GM18498 (cell line): ENCODE measurements around the gene CCDC81.
"Not testable (repeated sequence)": the region's sequence is repeated elsewhere in the genome, so short reads cannot be mapped to it uniquely, and the experiment has no call there.

Source experiments
- ATAC-seq: cut with Tn5 transposase; IDR thresholded peaks from one replicate; pipeline ENCODE4 v1.9.1; 2021; ENCODE audit warnings: mild to moderate bottlenecking, moderate library complexity; ENCODE audit not compliant: unreplicated experiment

Gene CCDC81

DNA sequence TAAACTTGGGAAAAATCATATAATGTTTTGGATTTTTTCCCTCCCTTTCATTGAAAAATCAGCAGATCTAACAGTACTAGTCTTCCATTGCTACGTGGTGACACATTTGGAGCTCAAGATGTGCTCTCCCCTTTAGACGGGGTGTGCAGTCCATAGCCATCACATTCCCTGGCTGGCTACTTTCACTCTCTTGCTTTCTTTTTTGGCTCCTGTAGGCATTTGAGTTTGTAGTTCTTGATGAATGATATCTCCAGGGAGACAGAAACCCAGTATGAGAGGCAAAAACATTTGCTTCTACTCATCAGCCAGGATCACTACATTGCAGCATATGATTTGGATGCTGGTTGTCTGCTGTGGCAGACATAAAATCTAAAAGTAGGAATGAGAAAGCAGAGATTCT, 12.1 kb downstream of the CCDC81 start:
- ATAC-seq, result no peak

DNA sequence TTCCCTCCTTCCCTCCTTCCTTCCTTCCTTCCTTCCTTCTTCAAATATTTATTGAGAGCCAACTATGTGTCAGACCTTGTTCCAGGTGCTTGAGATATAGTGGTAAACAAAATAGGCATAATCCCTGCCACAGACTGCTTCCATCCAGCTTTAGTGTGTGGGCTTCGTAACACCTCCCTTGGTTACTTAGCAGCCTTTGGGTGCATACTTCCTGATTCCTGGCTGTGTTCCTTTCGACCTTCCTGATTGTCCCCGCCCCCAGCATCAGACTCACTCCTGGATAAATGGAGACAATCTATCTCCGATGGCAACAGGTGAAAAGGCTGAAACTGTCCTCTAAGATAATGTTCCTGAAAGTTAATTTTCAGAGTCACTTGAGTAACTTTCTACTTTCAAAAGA, 13.5 kb downstream of the CCDC81 start:
- no peak for ATAC-seq

DNA sequence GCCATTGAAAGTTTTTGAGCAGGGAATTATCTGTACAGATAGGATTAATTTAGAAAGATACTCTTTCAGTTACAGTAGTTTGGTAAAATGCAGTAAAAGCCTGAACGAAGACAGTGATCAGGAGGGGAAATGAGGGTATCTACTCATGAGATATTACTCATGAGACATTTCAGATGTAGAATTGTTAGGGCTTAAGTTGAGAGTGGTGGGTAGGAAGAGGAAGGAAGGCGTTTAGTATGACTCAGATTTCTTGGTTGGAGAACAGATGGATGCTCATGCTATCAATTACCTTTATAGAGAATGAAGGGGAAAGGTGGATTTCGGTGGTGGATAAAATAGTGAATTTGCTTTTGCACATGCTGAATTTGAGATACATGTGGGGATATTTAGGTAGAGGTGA, 15.8 kb downstream of the CCDC81 start:
- ATAC-seq, result no peak

DNA sequence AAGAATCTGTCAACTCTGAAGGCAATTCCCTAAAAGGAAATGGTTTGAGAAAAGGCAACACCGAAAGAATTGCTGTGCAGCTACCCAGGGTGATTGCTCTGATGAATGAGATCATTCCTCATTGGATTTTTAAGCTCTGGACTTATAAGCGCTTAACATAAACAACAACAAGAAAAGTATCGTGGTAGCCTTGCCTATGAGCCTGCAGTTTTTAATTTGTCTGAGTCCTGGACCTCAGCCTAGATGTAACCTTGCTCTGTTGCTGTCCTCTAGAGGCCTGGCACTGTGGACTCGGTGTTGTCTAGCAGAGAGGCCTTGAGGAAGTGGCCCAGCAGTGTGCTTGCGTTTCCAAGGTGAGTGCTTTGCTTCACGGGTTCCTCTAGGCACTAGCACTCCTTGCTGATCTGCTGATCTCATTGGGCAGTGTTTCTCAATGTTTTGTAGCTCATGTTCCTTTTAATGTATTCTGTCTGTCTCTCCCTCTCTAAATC, 20.4 kb downstream of the CCDC81 start:
- no peak for ATAC-seq

DNA sequence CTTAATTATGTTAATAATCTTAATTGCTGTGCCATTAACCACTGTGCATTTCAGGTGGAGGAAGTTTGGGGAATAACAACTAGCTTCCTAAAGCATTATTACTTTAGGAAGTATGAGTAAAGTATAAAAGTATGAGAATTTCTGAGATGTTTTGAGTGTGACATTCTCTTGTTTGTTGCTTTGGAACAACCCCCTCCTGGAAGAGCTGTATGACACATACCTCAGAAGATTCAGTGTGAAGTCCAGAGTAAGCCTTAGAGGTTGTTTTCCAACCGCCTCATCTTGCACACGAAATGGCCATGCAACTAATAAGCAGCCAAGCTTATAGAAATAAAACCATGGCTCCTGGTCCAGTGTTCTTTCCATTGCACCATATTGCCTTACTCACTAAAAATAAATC, 21.7 kb downstream of the CCDC81 start:
- ATAC-seq, result no peak

DNA sequence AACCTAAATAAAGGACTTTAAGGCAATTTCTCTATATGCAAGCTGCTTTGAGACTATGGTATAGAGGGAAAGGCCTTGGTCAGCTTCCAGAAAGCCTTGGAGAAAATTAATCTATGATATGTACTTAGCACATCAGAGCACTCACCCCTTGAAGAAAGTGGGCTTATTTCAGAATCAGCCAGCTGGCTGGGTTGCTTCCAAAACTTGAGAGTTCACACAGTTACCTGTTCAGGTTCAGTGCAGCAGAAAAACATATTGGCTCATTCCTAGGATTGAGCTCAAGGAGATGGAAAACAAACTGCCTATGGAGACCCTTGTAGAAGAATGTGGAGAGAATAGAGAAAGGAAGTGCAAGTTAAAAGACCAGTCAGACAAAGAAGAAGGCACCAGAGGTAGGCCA, 22.7 kb downstream of the CCDC81 start:
- no peak for ATAC-seq

DNA sequence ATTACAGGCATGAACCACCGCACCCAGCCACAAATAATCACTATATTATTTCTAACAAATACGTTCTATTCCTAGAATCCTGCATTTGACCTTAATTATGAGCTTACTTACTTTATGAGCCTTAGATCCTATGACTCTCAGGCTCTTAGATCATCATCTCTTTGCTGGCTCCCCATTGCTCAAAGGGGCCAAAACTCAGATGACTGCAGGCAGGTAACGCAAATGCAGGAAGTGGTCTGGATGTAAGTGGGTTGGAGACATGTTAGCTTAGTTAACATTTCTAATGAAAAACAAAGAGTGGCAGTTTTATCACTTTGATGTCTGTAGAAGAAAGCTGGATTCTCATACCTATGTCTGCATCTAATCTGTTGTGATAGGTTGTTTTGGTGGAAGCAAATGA, 23.4 kb downstream of the CCDC81 start:
- no peak for ATAC-seq

DNA sequence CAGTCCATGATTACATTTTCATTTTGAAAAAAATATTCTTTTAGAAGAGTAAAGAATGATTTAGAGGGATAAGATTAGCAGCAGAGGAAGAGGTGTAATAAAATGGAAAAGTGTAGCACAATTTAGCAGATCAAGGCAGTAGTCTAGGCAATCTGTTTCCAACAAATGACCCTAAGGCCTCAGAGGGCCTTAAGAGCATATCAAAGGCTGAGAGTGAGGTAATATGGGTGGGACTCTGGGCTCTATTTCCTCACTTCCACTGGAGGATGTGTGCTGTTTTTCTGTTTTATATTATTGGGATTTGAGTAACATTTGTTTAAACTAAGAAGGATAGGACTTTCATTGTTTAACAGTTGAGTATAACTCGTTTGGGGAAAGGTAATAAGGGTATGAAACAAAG, 28.8 kb downstream of the CCDC81 start:
- ATAC-seq, result no peak

DNA sequence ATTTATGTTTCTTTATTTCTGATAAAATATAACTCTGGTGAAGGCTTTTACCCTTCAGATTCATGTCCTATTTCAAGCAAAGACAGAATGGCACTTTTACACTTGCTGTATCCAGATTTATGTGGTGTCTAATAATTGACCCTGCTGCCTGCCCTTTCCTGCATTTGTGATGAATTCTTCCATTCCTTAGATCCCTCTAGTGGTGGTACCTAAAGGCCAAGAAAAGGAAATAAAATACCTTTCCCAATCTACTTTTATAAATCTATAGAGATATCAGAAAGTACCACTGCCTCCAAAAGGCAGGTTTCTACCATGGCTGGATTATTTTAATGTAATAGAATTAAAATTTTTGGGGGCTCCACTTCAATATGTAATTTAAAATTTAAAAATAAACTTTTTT, 34.2 kb downstream of the CCDC81 start:
- ATAC-seq, result no peak

DNA sequence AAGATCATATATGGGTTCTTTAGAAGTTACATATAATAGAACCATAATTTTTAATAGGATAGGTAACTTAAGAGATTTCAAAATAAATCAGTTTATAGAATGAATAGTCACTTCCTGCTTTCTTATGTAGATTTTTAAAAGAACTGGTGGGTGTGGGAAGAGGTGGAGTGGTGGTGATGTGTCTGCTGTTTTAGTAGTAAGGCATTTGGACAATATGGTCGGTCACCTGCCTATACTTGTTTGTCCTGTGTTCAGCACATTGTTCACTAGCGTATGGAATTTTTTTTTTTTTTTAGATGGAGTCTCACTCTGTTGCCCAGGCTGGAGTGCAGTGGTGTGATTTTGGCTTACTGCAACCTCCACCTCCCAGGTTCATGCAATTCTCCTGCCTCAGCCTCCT, 39.3 kb downstream of the CCDC81 start:
- ATAC-seq, result no peak

DNA sequence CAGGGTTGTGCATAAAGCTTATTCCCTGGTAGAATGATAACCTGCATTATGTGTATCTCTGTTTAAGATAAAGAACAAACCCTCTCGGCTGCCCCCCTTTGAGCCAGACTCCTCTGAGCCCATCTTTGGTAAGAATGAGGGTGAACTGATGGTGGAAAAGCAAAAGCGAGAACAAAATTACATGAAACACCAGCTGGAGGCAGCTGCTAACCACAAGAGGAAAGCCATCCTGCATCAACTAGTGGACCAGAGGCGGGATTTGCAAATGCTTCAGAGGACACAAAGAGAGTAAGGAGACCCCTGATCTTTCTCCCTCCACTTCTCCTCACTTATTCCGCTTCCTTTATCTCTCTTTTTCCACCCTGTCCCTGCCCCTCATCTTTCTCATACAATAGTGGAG, 40.3 kb downstream of the CCDC81 start:
- ATAC-seq, result no peak

DNA sequence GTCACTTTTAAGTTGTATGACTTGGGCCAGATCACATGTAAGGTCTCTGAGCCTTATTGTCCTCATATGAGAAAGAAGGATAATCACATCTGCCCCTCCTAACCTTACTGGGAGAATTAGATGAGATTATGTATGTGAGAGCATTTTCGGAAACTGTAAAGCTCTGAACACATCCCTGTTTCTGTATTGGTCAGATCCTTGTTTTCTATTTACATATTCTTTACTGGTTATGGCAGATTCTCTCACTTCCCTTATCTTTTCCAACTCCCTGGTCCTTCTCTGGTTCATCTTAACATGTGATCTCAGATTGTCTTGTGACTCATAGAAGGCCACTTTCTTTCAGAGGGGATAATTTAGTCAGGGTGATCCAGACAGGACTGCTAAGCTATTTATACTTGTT, 41.8 kb downstream of the CCDC81 start:
- ATAC-seq, result no peak

DNA sequence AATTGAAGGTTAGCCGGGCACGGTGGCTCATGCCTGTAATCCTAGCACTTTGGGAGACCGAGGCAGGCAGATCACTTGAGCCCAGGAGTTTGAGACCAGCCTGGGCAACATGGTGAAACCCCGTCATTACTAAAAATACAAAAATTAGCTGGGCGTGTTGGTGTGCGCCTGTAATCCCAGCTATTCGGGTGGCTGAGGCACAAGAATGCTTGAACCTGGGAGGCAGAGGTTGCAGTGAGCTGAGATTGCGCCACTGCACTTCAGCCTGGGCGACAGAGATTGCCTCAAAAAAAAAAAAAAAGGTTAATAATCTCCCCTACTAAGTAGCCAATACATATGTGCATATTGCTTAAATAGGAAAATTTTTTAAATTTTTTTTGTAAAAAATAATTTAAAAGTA, 42.3 kb downstream of the CCDC81 start:
- ATAC-seq, result not testable (repeated sequence)

DNA sequence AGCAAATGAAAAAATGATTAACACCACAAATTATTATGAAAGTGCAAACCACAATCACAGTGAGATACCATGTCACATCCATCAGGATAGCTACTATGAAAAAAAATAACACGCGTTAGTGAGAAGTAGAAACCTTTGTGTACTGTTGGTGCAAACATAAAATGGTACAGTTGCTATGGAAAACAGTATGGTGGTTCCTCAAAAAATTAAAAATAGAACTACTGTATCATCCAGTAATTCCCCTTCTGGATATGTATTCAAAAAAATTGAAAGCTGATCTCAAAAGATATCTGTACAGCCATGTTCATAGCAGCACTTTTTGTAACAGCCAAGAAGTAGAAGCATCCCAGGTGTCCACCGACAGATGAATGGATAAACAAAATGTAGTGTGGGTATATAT, 43.4 kb downstream of the CCDC81 start:
- no peak for ATAC-seq

DNA sequence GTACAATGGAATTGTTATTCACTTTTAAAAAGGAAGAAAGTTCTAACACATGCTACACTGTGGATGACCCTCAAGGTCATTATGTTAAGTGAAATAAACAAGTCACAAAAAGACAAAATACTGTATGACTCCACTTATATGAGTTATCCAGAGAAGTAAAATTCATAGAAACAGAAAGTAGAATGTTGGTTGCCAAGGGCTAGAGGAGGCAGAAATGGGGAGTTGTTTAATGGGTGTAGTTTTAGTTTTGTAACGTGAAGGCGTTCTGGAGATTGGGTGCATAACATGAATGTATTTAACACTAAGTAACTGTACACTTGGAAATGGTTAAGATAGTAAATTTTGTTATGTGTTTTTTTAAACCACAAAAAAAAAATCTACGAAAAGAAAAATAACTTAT, 43.8 kb downstream of the CCDC81 start:
- no peak for ATAC-seq

DNA sequence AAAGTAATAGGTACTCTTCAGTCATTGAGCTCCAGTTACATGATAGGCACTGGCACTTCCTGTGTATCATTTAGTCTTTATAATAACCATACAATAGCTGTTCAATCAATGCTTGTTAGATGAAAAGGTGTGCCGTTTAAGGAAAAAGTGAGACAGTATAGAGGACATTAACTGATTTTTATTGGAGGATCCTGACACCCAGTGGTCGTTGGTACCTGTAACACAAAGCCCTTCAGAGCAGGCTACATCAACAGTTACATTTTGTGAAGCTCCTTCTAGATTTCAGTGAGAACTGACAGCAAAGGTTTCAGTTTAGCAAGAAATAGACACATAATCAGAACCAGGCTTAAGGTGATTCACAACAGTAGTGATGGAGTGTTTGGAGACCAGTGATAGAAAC, 44.2 kb downstream of the CCDC81 start:
- ATAC-seq, result no peak

DNA sequence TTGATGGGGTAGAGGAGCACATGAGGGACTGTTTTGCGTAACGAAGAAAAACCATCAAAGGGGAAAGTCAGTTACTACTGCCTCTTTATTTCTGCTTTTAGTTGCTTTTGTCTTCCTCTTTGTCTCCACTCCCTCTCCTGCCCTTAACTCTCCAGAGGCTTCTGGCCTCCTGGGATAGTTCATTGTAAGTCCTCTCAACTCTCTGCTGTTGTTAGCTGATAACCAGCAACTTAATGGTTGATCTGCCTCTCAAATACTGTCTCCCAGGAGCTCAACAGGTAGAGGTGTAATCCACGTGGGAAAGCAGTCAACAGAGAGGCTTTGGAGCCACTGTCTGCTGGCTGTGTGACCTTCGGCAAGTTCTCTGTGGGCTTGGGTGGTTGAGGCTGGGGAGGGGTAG, 47.3 kb downstream of the CCDC81 start:
- no peak for ATAC-seq

DNA sequence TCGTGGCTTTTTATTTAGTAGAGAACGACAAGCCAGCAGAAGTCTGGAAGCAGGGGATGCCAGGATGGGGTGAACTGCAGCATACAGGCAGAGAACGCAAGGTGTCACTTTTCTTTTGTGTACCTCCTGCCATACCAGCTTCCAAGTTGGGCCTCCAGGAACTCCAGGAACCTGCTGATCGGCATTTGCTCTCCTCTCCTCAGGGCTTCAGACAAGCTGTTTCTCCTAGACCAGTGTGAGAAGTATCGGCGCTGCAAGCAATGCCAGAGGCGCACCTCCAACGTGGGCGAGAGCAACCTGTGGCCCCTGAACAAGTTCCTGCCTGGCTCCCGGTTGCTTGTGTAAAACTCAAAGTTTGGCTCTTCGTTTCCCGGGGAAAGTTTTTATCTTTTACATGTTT, 47.7 kb downstream of the CCDC81 start:
- no peak for ATAC-seq

DNA sequence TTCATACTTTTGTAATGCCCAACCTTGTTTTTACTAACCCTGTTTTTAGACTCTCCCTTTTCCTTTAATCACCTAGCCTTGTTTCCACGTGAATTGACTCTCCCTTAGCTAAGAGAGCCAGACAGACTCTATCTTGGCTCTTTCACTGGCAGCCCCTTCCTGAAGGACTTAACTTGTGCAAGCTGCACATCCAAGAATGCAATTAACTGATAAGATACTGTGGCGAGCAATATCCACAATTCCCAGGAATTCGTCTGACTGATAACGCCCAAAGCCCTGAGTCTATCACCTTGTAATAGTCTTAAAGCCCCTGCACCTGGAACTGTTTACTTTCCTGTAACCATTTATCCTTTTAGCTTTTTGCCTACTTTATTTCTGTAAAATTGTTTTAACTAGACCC, 48.8 kb downstream of the CCDC81 start:
- not testable (repeated sequence) for ATAC-seq

DNA sequence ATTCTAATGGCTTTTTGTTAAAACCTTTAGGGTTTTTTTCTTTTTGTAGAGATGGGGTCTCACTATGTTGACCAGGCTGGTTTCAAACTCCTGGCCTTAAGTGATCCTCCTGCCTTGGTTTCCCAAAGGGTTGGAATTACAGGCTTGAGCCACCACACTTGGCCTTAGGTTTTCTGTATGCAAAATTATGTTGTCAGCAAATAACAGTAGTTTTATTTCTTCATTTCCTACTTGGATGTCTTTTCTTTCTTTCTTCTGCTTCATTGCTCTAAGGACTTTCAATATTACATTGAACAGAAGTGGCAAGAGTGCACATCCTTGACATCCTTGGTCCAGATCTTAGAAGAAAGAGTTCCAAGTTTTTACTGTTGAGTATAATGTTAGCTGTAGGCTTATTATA, 52.8 kb downstream of the CCDC81 start:
- ATAC-seq, result no peak

DNA sequence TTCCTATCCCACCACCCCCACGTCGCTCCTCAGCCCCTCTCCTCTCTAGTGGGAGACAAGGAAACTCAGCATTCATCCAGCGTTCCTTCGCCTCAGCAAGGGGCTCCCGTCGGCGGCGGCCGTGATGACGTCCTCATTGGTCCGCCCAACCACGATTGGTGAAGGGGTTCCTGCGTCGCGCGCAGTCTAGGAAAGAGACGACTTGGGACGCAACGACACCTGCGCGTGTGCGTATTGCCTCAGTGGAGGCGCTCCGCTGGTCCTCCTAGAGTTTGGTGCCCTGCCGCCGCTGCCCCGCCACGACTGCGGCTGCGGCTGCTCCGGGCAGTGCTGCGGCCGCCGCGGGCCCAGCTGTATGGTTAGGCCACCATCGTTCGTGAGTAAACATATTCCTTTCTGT, 56.6 kb downstream of the CCDC81 start:
- no peak for ATAC-seq

DNA sequence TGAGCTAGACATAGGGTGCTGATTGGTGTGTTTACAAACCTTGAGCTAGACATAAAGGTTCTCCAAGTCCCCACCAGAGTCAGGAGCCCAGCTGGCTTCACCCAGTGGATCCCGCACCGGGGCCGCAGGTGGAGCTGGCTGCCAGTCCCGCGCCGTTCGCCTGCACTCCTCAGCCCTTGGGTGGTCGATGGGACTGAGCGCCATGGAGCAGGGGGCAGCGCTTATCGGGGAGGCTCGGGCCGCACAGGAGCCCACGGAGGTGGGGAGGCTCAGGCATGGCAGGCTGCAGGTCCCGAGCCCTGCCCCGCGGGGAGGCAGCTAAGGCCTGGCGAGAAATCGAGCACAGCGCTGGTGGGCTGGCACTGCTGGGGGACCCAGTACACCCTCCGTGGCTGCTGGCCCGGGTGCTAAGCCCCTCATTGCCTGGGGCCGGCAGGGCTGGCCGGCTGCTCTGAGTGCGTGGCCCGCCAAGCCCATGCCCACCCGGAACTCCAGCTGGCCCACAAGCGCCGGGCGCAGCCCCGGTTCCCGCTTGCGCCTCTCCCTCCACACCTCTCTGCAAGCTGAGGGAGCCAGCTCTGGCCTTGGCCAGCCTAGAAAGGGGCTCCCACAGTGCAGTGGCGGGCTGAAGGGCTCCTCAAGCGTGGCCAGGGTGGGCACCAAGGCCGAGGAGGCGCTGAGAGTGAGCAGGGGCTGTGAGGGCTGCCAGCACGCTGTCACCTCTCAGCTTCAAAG, 58.8 kb downstream of the CCDC81 start:
- not testable (repeated sequence) for ATAC-seq

DNA sequence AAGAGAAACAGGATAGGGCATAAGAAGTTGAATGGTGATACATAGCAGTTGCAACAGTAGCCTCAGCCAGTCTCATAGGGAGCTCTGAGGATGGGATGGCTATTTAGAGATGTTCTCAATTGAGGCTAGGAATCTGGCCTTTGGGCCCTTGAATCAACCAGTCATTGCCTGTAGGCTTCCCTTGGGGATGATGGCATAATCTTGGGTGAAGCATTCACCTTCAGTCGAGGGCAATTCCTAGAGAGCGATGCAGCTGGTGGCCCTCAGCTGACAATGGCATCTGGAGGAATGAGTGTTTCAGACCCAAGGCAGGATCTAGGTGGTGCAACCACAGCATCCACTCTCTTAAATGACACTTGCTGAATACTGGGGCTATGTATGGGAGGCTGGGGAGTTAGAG, 61.0 kb downstream of the CCDC81 start:
- no peak for ATAC-seq
